Limb (tissue), 2 donors: ENCODE data around the gene C22orf23.

Experiments
- DNase-seq, 2 donors: peaks; one replicate each; pipeline ENCODE4 v3.0.0-alpha.2; 2016; ENCODE audit errors: extremely low spot score in 2 of 2

The C22orf23 gene

DNA sequence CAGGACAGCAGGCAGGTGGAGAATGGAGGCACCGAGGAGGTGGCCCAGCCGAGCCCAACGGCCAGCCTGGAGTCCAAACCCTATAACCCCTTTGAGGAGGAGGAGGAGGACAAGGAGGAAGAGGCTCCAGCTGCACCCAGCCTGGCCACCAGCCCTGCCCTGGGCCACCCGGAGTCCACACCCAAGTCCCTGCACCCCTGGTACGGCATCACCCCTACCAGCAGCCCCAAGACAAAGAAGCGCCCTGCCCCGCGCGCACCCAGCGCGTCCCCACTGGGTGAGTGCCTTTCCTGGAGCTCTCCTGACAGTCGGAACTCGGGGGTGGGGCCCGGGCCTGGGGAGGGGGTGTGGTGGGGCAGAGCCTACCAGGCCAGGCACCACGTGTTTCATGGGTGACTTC lies 27.6 kb downstream of the C22orf23 start:
- DNase-seq = no peak

- DNase-seq = no peak
Observed at GRCh38 chr22:37925330-37925729, 28.1 kb downstream of the C22orf23 start.

- DNase-seq = no peak
Observed at GRCh38 chr22:37924386-37925065, 28.9 kb downstream of the C22orf23 start.

DNA sequence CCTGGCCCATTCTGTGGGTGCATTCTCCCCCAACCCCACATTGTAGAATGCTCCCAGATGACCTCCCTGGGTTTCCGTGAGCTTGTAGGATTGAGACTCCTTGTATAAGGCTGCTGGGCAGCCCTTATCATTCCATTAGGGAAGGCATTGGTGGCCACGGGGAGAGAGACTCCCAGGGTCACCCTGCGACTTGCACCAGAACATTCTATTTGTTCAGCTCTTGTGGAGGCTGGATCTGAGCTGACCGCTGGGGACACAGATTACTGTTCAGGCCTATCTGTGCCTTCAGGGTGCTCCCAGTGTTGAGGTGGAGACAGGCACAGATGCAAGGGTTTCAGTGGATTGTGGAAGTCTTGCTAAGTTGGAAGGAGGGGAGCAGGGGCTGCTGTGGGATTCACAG lies 29.5 kb downstream of the C22orf23 start:
- no peak for DNase-seq

- no peak for DNase-seq
Observed at GRCh38 chr22:37922191-37922590, 31.2 kb downstream of the C22orf23 start.

DNA sequence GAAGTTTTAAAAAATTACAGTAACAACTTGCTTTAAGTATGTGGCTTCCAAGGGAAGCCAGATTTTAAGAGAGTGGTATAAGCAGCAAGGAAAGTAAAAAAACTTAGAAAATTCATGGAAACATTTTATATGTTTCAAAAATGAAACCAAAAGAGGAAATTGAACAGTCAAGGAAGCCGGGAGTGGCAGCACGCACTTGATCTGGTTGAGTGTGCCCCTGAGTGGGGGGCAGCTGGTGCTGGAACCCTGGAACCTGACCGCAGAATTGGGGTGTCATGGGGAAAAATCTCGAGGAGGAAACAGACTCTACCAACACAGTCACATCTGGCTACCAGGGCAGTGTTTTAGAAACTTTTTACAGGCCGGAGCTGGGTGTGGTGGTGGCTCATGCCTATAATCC lies 33.3 kb downstream of the C22orf23 start:
- DNase-seq = no peak

DNA sequence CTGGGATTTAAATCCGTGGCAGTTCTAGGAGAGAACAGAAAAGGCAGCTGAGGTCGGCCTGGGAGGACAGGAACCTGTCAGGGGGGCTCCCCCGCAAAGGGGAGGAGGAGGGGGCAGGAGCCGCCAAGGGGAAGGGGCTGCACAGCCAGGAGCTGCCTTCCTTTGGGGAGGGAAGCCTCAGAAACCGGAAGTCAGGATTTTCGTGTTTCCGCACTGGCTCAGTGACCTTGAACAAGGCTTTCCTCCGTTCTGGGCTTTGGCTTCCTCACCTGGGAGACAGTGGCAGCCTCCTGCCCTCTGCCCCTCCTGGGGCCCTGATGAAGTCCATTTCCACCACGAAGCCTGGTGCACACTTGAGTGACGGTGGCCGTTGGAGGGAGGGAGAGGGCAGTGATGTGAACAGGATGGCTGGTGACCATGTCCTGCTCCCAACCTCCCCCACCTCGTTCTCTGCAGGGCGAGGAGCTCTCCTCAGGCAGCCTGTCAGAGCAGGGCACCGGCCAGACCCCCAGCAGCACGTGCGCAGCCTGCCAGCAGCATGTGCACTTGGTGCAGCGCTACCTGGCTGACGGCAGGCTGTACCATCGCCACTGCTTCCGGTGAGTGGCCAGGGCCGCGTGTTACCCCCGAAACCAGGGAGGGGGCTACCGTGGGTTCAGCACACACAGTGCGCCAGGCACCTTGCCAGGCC lies 34.7 kb downstream of the C22orf23 start:
- DNase-seq = no peak

- DNase-seq = no peak
Observed at GRCh38 chr22:37917874-37918548, 35.4 kb downstream of the C22orf23 start.

DNA sequence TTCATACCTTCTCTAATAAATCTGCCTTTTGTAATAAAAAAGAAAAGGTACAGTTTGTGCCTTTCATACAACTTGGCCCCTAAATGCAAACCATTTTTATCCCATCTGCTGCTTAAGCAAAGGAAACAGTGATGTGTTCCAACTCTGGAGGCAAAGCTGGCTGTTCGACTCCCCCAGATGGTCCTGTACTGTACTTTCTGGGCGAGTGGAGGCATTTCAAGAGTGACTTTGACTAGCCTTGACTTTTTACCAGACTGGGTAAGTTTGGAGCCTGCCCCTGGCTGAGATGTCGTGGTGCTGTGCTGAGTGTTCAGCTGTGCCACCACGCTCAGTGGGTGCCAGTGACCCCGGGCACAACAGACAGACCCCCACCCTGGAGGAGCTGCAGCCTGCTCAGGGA lies 37.1 kb downstream of the C22orf23 start:
- DNase-seq = no peak

- no peak for DNase-seq
Observed at GRCh38 chr22:37913233-37913721, 40.1 kb downstream of the C22orf23 start.

GRCh38 chr22:37912171-37912570 lies 41.2 kb downstream of the C22orf23 start:
- no peak for DNase-seq

DNA sequence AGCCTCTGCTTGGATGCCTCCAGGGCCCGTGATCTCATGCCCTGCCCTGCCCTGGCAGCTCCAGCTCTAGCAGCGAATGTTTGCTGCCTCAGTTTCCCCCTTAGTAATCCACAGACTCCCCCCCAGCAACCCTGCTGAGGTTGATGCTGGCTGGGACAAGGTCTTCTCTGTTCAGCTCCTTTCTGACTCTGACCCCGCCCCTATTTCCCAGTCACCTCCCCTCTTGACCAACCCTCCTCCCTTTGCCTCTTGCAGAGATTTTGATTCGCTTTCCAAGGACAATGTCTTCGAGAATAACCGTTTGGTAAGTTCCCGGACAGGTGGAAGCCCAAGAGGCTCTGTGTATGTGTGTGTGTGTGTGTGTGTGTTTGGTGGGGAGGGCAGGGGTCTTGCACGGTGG lies 41.7 kb downstream of the C22orf23 start:
- DNase-seq = no peak

DNA sequence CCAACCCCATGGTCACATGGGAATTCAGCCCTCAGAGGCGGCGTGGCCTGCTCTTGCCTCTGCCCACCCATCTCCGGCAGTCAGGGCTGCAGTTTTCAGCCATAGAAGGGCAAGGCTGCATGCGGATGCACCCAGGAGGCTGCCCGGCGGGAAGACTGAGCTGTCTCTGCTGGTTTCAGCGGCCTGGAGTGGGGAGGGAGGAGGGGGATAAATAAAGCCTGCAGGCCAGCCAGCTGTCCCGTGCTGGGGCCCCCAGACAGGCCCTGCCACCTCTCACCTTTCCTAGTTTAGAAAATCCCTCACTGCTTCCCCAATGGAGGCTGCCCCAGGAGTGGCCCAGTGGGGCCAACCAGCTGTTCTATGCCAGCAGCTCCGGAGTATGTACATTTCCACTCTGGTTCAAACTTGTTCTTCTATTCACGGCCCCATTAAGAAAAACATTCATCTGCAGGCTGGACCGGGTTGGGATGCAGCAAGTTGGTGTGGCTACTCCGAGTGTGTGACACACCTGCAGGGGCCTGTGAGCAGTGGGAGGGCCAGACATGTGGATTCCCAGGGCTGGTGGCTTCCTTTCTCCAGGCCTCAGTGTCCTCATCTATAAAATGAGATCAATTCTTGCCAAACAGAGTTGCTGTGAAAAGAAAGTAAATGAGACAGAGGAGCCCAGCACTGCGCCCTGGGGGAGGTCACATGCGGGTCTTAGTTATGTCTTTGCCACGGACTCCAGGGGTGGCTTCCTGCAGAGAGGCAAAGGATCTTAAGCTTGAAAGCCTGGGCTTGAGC lies 42.3 kb downstream of the C22orf23 start:
- DNase-seq = peak in 1 of 2 donors; percentile 51

GRCh38 chr22:37909766-37910165 lies 43.6 kb downstream of the C22orf23 start:
- no peak for DNase-seq

GRCh38 chr22:37907036-37907954 lies 46.1 kb downstream of the C22orf23 start:
- no peak for DNase-seq

DNA sequence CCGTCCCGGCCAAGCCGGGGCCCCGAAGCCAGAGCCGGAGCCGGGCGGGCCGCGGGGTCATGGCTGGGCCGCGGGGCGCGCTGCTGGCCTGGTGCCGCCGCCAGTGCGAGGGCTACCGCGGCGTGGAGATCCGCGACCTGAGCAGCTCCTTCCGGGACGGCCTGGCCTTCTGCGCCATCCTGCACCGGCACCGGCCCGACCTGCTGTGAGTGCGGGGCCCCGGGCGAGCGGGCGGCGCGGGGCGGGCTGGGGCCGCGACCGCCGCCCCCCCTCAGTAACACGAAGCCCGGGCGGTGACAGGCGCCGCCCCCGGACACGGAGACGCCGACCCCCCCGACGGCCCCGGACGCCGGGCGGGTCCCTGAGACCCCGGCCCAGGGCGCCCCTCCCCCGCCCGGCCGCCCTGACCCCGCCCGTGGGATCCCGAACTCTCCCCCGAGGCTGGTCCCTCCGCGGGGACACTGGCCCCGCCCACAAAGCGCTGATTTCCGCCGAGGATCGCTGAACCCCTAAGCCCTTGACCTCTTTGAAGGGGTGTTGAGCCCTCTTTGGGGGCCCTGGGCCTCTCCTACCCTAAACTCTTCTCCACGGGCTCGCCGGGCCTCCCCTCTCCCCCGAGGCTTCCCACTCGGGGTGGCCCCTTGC lies 46.9 kb downstream of the C22orf23 start:
- peak in 1 of 2 donors; percentile 51 for DNase-seq

- peak; percentile 39 to 78 for DNase-seq
Observed at GRCh38 chr22:37905534-37906363, 47.7 kb downstream of the C22orf23 start, which contains the start of gene MICALL1. TSS of gene MICALL1 (plus strand) at chr22:37906297. CDS start at chr22:37906423, 126 bp downstream.

DNA sequence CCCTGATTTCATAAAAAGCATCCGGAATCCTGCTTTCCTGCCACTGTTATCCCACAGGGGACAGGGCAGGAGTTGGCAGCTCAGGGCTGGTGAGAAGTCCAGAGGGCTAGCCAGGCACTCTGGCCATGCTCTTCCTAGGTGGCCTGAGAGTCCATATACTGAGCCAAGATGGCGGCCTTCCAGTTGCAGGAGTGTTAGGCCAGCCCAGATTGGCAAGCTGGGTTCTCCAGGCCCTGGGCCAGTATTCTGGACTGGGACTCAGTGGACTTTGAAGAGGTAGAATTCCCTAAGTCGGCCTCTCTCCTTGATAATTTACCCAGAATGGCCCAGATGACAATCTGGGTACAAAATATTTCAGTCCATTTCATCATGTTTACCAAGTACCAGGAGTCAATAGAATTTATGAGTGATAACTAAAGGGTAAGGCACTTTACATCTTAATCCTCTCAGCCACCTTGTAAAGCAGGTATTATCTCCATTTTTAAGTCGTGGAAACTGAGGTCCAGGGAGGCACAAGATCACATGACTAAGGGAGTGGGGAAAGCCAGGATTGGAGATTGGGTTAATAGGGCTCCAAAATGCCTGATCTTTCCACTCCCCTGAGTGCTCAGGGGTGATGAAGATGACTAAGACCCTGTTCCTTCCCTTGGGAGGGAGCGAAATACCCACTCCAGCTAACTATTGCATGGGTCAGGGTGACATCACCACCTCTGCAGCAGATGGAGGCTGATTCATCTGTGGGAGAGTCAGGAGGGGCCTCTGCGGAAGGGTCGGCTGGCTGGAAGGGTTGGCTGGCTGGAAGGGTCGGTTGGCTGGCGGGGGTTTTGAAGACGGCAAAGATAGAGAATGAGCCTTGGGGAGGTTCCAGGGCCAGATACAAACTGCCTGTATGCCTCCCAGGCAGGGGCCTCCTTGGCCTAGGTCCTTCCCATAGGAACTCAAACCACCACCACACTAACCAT lies 48.5 kb downstream of the C22orf23 start:
- DNase-seq = no peak
